SK-N-SH (cell line): ENCODE measurements around the gene CHRNE. TPM values are rescaled to one million over a fixed set of nuclear protein-coding genes. Genes with fewer than 3 reads are reported as not detected.

Experiments used
- CTCF ChIA-PET: fragments of 300-600, 350-600 bp; formaldehyde crosslinking; extraction: SDS; loops from one replicate; lab custom pipeline; 2021; lab: Yijun Ruan, JAX
- POLR2A ChIA-PET: fragments of 350-600 bp; sonication (Branson Sonifier 250); formaldehyde crosslinking; extraction: SDS; loops from one replicate; lab custom pipeline; 2020; ENCODE audit warnings: antibody characterized with exemption, inconsistent platforms; lab: Yijun Ruan, JAX
- DNase-seq: peaks from one replicate; pipeline ENCODE4 v3.0.0; 2012
- H2AFZ ChIP-seq: fragments of 200-600 bp; sonication (generic); 2 replicates; pipeline ENCODE4 v1.8.1; 2016; ENCODE audit warnings: antibody characterized with exemption, mild to moderate bottlenecking, low read depth
- H3F3A ChIP-seq: fragments of 200-600 bp; sonication (generic); replicated peaks from 2 replicates; pipeline ENCODE3; 2016; ENCODE audit warnings: antibody characterized with exemption, mild to moderate bottlenecking; ENCODE audit not compliant: insufficient read depth
- H3K27ac ChIP-seq, 2 experiments: fragments of 200-500 bp in 1 of 2; fragments of 200-600 bp in 1 of 2; sonication (Bioruptor generic) in 1 of 2; sonication (generic), shearing (Covaris generic) in 1 of 2; 2 replicates each; pipeline versions ENCODE4 v1.5.1 to v1.6.1; 2014 to 2016; ENCODE audit warnings: low read depth in 2 of 2, inconsistent platforms in 1 of 2, low read length in 1 of 2, mild to moderate bottlenecking in 1 of 2, mixed read lengths in 1 of 2
- H3K27me3 ChIP-seq: fragments of 200-600 bp; sonication (generic), shearing (Covaris generic); 2 replicates; pipeline ENCODE4 v1.6.1; 2016; ENCODE audit warnings: mixed run types; ENCODE audit not compliant: insufficient read depth
- H3K36me3 ChIP-seq, 2 experiments: fragments of 200-500 bp in 1 of 2; fragments of 200-600 bp in 1 of 2; sonication (Bioruptor generic) in 1 of 2; sonication (generic) in 1 of 2; replicated peaks in 1 of 2; 2 replicates each; pipeline versions ENCODE3 to v1.5.1; 2014 to 2016; ENCODE audit warnings: low read length in 1 of 2, mild to moderate bottlenecking in 1 of 2; ENCODE audit not compliant: insufficient read depth in 2 of 2, control insufficient read depth in 1 of 2
- H3K4me1 ChIP-seq, 2 experiments: fragments of 200-500 bp in 1 of 2; fragments of 200-600 bp in 1 of 2; sonication (Bioruptor generic) in 1 of 2; sonication (generic), shearing (Covaris generic) in 1 of 2; 2 replicates each; pipeline versions ENCODE4 v1.5.1 to v1.6.1; 2014 to 2016; ENCODE audit warnings: low read depth in 1 of 2, low read length in 1 of 2, mixed run types in 1 of 2; ENCODE audit not compliant: insufficient read depth in 2 of 2, control insufficient read depth in 1 of 2
- H3K4me2 ChIP-seq: fragments of 200-600 bp; sonication (generic), shearing (Covaris generic); 2 replicates; pipeline ENCODE4 v1.6.1; 2017; ENCODE audit warnings: mixed run types
- H3K4me3 ChIP-seq, 2 experiments: fragments of 200-500 bp in 1 of 2; fragments of 200-600 bp in 1 of 2; sonication (Bioruptor generic) in 1 of 2; sonication (generic), shearing (Covaris generic) in 1 of 2; 2 replicates each; pipeline versions ENCODE4 v1.5.1 to v1.8.1; 2014 to 2016; ENCODE audit warnings: low read depth in 2 of 2, inconsistent platforms in 1 of 2, low read length in 1 of 2, mild to moderate bottlenecking in 1 of 2, mixed read lengths in 1 of 2, moderate library complexity in 1 of 2
- H3K79me2 ChIP-seq: fragments of 200-600 bp; sonication (generic); 2 replicates; pipeline ENCODE4 v1.8.1; 2017; ENCODE audit warnings: mild to moderate bottlenecking; ENCODE audit not compliant: insufficient read depth
- H3K9ac ChIP-seq: fragments of 200-600 bp; sonication (generic); 2 replicates; pipeline ENCODE4 v1.6.1; 2017; ENCODE audit warnings: mixed run types
- H3K9me2 ChIP-seq: fragments of 200-600 bp; sonication (generic); 2 replicates; pipeline ENCODE4 v1.6.1; 2017; ENCODE audit warnings: mixed run types
- H3K9me3 ChIP-seq: fragments of 200-600 bp; sonication (generic); 2 replicates; pipeline ENCODE4 v1.6.1; 2017; ENCODE audit warnings: mixed run types, mild to moderate bottlenecking, moderate library complexity
- H4K20me1 ChIP-seq: fragments of 200-600 bp; sonication (generic); 2 replicates; pipeline ENCODE4 v1.6.1; 2017; ENCODE audit warnings: mild to moderate bottlenecking, mixed run types; ENCODE audit not compliant: insufficient read depth
- ELF1 ChIP-seq: IDR thresholded peaks from 2 replicates; pipeline ENCODE4 v1.4.0; 2012
- FOXM1 ChIP-seq: IDR thresholded peaks from 2 replicates; pipeline ENCODE4 v1.4.0; 2012; ENCODE audit warnings: low read depth, mild to moderate bottlenecking
- GATA2 ChIP-seq: sonication (generic); formaldehyde crosslinking; IDR thresholded peaks from 2 replicates; pipeline ENCODE4 v1.5.0; 2020; ENCODE audit warnings: mild to moderate bottlenecking, missing genetic modification reagents
- POLR2AphosphoS5 ChIP-seq: IDR thresholded peaks from 2 replicates; pipeline ENCODE4 v1.6.1; 2012; ENCODE audit warnings: low read depth, low read length
- TEAD4 ChIP-seq: IDR thresholded peaks from 2 replicates; pipeline ENCODE4 v1.4.0; 2012; ENCODE audit warnings: mild to moderate bottlenecking, borderline replicate concordance; ENCODE audit not compliant: insufficient read depth
- YY1 ChIP-seq: IDR thresholded peaks from 2 replicates; pipeline ENCODE4 v1.4.0; 2012; ENCODE audit warnings: low read depth, mild to moderate bottlenecking
- WGBS: methylation state at CpG from one replicate; pipeline ENCODE4 v1.1.6; 2017; ENCODE audit warnings: low lambda C conversion rate; 5-methylcytosine and 5-hydroxymethylcytosine counted together
- polyA plus RNA-seq, 3 experiments: library from polyadenylated mRNA; depleted of rRNA; stranded (reverse); fragments of >200 nt; gene quantifications; 2 replicates each; pipeline ENCODE4 v1.2.3, GENCODE V29; 2012
- TF ChIP-seq, protein P1 (sequence below): fragments of 150-350 bp; IDR thresholded peaks from 2 replicates; pipeline ENCODE4 v1.6.1; 2017; ENCODE audit warnings: antibody characterized with exemption, low read length, low read depth, borderline replicate concordance
- TF ChIP-seq, protein P2 (sequence below): IDR thresholded peaks from 2 replicates; pipeline ENCODE4; 2012

Gene CHRNE
- polyA plus RNA-seq, 1 of the 3 experiments (the other 2 are of a cell fraction), result 0.71 TPM

DNA sequence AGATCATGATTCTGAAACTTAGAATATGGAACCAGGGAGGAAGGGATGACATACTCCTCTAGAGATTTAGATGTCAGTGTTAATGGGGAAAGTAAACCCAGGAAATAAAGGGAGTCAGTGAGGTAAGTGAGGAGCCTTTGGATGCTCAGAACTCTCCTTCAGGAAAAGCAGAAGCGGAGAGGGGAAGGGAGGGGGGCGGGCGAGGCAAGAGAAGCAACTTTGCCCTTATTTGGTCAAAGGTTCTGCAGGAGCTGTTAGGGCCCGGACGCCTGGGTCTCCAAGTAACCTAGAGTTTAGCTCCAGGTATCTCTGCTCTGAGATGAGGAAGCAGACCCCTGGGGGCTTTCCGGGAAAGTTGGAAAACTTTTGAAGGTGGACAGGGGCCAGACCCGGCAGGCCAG is 44.1 kb upstream of the CHRNE start:
- peaks cover 37 to 40% of the 10 kb centered on the region in 2 experiments for H3K36me3 ChIP-seq
- H3K27me3 ChIP-seq, result no peaks in the 10 kb centered on the region
- H2AFZ ChIP-seq, result no peak overlapping the region
- TF ChIP-seq, protein P1, sequence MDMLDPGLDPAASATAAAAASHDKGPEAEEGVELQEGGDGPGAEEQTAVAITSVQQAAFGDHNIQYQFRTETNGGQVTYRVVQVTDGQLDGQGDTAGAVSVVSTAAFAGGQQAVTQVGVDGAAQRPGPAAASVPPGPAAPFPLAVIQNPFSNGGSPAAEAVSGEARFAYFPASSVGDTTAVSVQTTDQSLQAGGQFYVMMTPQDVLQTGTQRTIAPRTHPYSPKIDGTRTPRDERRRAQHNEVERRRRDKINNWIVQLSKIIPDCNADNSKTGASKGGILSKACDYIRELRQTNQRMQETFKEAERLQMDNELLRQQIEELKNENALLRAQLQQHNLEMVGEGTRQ, result no peak
- TF ChIP-seq GATA2 (CRISPR knock-in tag) (no peak), FOXM1 (no peak), TEAD4 (no peak), ELF1 (no peak)
- TF ChIP-seq, protein P2, sequence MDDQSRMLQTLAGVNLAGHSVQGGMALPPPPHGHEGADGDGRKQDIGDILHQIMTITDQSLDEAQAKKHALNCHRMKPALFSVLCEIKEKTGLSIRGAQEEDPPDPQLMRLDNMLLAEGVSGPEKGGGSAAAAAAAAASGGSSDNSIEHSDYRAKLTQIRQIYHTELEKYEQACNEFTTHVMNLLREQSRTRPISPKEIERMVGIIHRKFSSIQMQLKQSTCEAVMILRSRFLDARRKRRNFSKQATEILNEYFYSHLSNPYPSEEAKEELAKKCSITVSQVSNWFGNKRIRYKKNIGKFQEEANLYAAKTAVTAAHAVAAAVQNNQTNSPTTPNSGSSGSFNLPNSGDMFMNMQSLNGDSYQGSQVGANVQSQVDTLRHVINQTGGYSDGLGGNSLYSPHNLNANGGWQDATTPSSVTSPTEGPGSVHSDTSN, result no peak
- H3K9me3 ChIP-seq, result no peaks in the 10 kb centered on the region
- 0% methylated on average over 7 of the region's 7 CpGs for WGBS
- peaks cover 23 to 42% of the 10 kb centered on the region in 2 experiments for H3K4me1 ChIP-seq
- peaks cover 82% of the 10 kb centered on the region for H3K79me2 ChIP-seq
- H3K27ac ChIP-seq, result peak overlapping the region; percentile 97 to 100
- H3K4me2 ChIP-seq, result peak overlapping the region; percentile 98
- CTCF ChIA-PET, result interaction anchor here (0.7 to 1.5 kb wide), 3 partner anchors 13 to 56 kb away, joined by 3 to 4 read pairs (median 3); no protein-coding TSS in a partner anchor
- no peak for DNase-seq
- H3K9me2 ChIP-seq, result no peaks in the 10 kb centered on the region
- H3K9ac ChIP-seq, result peak overlapping the region; percentile 99
- H3K4me3 ChIP-seq, result peak overlapping the region; percentile 79 to 99
- H4K20me1 ChIP-seq, result peaks cover 45% of the 10 kb centered on the region
- peaks cover 68% of the 10 kb centered on the region for H3F3A ChIP-seq
- POLR2A ChIA-PET, result interaction anchor here (4.3 kb wide), 1 partner anchor 20 kb away, joined by 32 read pairs; the partner anchor contains the start of gene SPAG7

DNA sequence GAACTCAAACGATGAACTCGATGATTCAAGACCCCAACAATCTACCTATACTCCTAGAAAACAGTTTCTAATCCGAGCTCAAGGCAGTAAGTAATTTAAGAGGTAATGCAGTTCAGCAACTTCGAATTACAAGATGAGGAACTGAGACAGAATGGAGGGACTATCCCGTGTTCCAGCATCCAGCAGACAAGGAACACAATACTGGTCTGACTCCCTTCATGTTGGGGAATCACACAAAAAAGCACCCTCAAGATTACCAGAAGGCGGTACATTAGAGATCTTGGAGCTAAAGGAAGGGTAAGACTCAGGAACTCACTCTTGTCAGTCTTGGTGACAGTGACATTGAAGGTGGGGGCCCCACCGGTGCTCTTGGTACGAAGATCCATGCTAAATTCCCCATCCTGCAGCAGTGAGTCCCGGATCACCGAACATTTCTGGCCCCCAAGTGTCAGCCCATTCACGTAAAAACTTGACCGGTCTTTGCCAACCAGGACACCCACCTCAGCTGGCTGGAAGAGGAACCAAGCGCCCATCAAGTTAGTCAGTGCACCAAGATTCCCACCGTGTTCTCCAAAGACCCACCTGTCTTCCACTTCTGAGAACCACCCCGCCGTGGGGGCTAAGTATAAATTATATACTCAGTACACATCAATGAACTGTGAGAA is 43.5 kb upstream of the CHRNE start:
- POLR2A ChIA-PET, result interaction anchor here (0.6 to 4.3 kb wide), 3 partner anchors 17 to 24 kb away, joined by 3 to 32 read pairs (median 3); partner anchors contain the start of gene SPAG7
- CTCF ChIA-PET, result interaction anchor here (1.1 to 1.5 kb wide), 3 partner anchors 12 to 55 kb away, joined by 3 to 4 read pairs (median 3); partner anchors contain the start of gene SPAG7
- WGBS, result 12% methylated on average over 14 of the region's 16 CpGs

More for the DNA sequence above, 43.5 kb upstream of the CHRNE start:
- peak overlapping the region; percentile 97 to 100 for H3K27ac ChIP-seq
- peaks cover 74% of the 10 kb centered on the region for H3F3A ChIP-seq
- H3K4me2 ChIP-seq, result peak overlapping the region; percentile 98
- H3K79me2 ChIP-seq, result peaks cover 82% of the 10 kb centered on the region
- peaks cover 37 to 40% of the 10 kb centered on the region in 2 experiments for H3K36me3 ChIP-seq
- peaks cover 45% of the 10 kb centered on the region for H4K20me1 ChIP-seq
- no peaks in the 10 kb centered on the region for H3K9me3 ChIP-seq
- peak overlapping the region; percentile 79 to 99 for H3K4me3 ChIP-seq
- H3K9me2 ChIP-seq, result no peaks in the 10 kb centered on the region
- H2AFZ ChIP-seq, result no peak overlapping the region
- peak overlapping the region; percentile 99 for H3K9ac ChIP-seq
- peaks cover 25 to 37% of the 10 kb centered on the region in 2 experiments for H3K4me1 ChIP-seq
- no peak for DNase-seq
- TF ChIP-seq YY1 (no peak), POLR2AphosphoS5 (0 out of 2 replicates have a peak, but pooled peaks have one; percentile 6)
- H3K27me3 ChIP-seq, result no peaks in the 10 kb centered on the region
